Cortex of kidney (tissue), 1 donor: ENCODE data around the gene MAGEB5.
"Not testable (repeated sequence)": the region's sequence is repeated elsewhere in the genome, so short reads cannot be mapped to it uniquely, and the experiment has no call there.

Experiments
- DNase-seq: peaks from one replicate; lab custom pipeline; 2025; lab: John Stamatoyannopoulos, UW

Gene MAGEB5

GRCh38 chrX:26215869-26216268 lies at the start of gene MAGEB5:
Gene MAGEB5 (plus strand): TSS chrX:26216169. CDS start chrX:26217302, 1,133 bp downstream.
- DNase-seq: no peak

- no peak for DNase-seq
Measured at GRCh38 chrX:26192204-26192603, 23.8 kb upstream of the MAGEB5 start, which contains the start of gene MAGEB6. Gene MAGEB6 (plus strand): TSS chrX:26192440. CDS start chrX:26193847, 1,407 bp downstream.

- no peak for DNase-seq
Measured at GRCh38 chrX:26203561-26203960, 12.4 kb upstream of the MAGEB5 start.

- DNase-seq: not testable (repeated sequence)
Measured at GRCh38 chrX:26204717-26205116, 11.3 kb upstream of the MAGEB5 start.

GRCh38 chrX:26208012-26208411 lies 8.0 kb upstream of the MAGEB5 start:
- DNase-seq: no peak

GRCh38 chrX:26219351-26219750 lies 3.4 kb downstream of the MAGEB5 start:
- DNase-seq: no peak

GRCh38 chrX:26234177-26234576 lies 18.2 kb downstream of the MAGEB5 start:
- DNase-seq: no peak

- DNase-seq: no peak
Measured at GRCh38 chrX:26253526-26253925, 37.6 kb downstream of the MAGEB5 start.

GRCh38 chrX:26254436-26254835 lies 38.5 kb downstream of the MAGEB5 start:
- no peak for DNase-seq

GRCh38 chrX:26262121-26262523 lies 46.2 kb downstream of the MAGEB5 start:
- no peak for DNase-seq
